K562 (cell line): Measurements from ENCODE around the gene RNPEPL1. TPM values are rescaled to one million over a fixed set of nuclear protein-coding genes. Genes with fewer than 3 reads are reported as not detected.

Source experiments
- ATAC-seq: fragments of 200-7000 bp; cut with Tn5 transposase; 3 replicates; pipeline ENCODE4 v1.9.1; 2020; ENCODE audit warnings: moderate library complexity
- BruUV-seq: library from RNA; stranded (reverse); fragments of 400-500 nt; replicated peaks from 2 replicates; lab custom pipeline; 2021; lab: Mats Ljungman, UMichigan
- CTCF ChIA-PET: fragments of 300-600 bp; formaldehyde crosslinking; extraction: SDS; loops from one replicate; lab custom pipeline; 2021; ENCODE audit warnings: low intra/inter-chr PET ratio; lab: Yijun Ruan, JAX
- POLR2A ChIA-PET: fragments of 300-600, 350-650 bp; sonication (Branson Sonifier 250); formaldehyde crosslinking; extraction: SDS; loops from one replicate; lab custom pipeline; 2021; ENCODE audit warnings: antibody characterized with exemption, inconsistent platforms; lab: Yijun Ruan, JAX
- DNase-seq, 4 experiments: peaks; one replicate each; pipeline versions ENCODE4 v3.0.0 to v3.0.0-alpha.2; 2011 to 2018; ENCODE audit warnings: low spot score in 3 of 4, mixed read lengths in 3 of 4; ENCODE audit errors: extremely low read depth in 1 of 4
- FAIRE-seq: peaks from 2 replicates; lab custom pipeline; 2011; peaks lifted over from hg19 to GRCh38; lab: Jason Lieb, UNC
- H2AFZ ChIP-seq: 2 replicates; pipeline ENCODE4 v1.6.0; 2011; ENCODE audit warnings: low read depth, low read length, control low read depth, inconsistent platforms
- H3K27ac ChIP-seq: fragments of 200-600 bp; 3 replicates; pipeline ENCODE4 v1.8.0; 2011; ENCODE audit warnings: low read depth, mild to moderate bottlenecking, control low read depth, inconsistent platforms, low read length, moderate library complexity, mixed read lengths; ENCODE audit errors: extremely low read depth
- H3K27me3 ChIP-seq, 2 experiments: fragments of 300-600 bp in 1 of 2; 2 replicates in 1 of 2; 3 replicates in 1 of 2; pipeline versions ENCODE4 v1.6.0 to v1.8.0; 2011; ENCODE audit warnings: inconsistent platforms in 2 of 2, low read length in 2 of 2, mild to moderate bottlenecking in 1 of 2, mixed read lengths in 1 of 2, moderate library complexity in 1 of 2; ENCODE audit not compliant: control insufficient read depth in 2 of 2, insufficient read depth in 2 of 2
- H3K36me3 ChIP-seq: fragments of 300-600 bp; 3 replicates; pipeline ENCODE4 v1.8.0; 2011; ENCODE audit warnings: mild to moderate bottlenecking, low read length, inconsistent platforms; ENCODE audit not compliant: control insufficient read depth, insufficient read depth
- H3K4me1 ChIP-seq, 2 experiments: fragments of 200-600 bp in 1 of 2; replicated peaks in 1 of 2; 2 replicates in 1 of 2; 3 replicates in 1 of 2; pipeline versions ENCODE4 v1.5.1 to v1.8.0; 2011; ENCODE audit warnings: inconsistent platforms in 2 of 2, low read length in 2 of 2, mild to moderate bottlenecking in 1 of 2, mixed read lengths in 1 of 2, moderate library complexity in 1 of 2; ENCODE audit not compliant: control insufficient read depth in 2 of 2, insufficient read depth in 2 of 2
- H3K4me2 ChIP-seq: 2 replicates; pipeline ENCODE4 v1.6.1; 2011; ENCODE audit warnings: low read length, control low read depth, inconsistent platforms, mixed read lengths; ENCODE audit not compliant: insufficient read depth
- H3K4me3 ChIP-seq: fragments of 200-600 bp; sonication (generic), shearing (Covaris generic); 2 replicates; pipeline ENCODE4 v1.5.1; 2016; ENCODE audit warnings: control low read depth, inconsistent platforms
- H3K79me2 ChIP-seq: fragments of 200-600 bp; 3 replicates; pipeline ENCODE4 v1.8.0; 2011; ENCODE audit warnings: low read length, inconsistent platforms; ENCODE audit not compliant: control insufficient read depth, insufficient read depth
- H3K9ac ChIP-seq, 2 experiments: 2 replicates each; pipeline versions ENCODE4 v1.6.0 to v1.6.1; 2011; ENCODE audit warnings: low read depth in 2 of 2, low read length in 2 of 2, control low read depth in 1 of 2, inconsistent platforms in 1 of 2, mild to moderate bottlenecking in 1 of 2, mixed read lengths in 1 of 2; ENCODE audit not compliant: insufficient read depth in 1 of 2
- H3K9me1 ChIP-seq: one replicate; pipeline ENCODE4 v1.6.0; 2011; ENCODE audit warnings: inconsistent platforms, mild to moderate bottlenecking, low read length, moderate library complexity; ENCODE audit not compliant: control insufficient read depth, insufficient read depth
- H3K9me3 ChIP-seq: replicated peaks from 2 replicates; pipeline ENCODE4 v1.5.1; 2011; ENCODE audit warnings: low read depth, low read length, inconsistent platforms; ENCODE audit not compliant: control insufficient read depth, insufficient read depth
- H4K20me1 ChIP-seq: replicated peaks from 2 replicates; pipeline ENCODE4 v1.6.1; 2011; ENCODE audit warnings: low read length, inconsistent platforms, mixed read lengths; ENCODE audit not compliant: control insufficient read depth, insufficient read depth
- BCOR ChIP-seq: fragments of 450-650 bp; IDR thresholded peaks from 2 replicates; pipeline ENCODE4 v1.6.1; 2016
- CBX5 ChIP-seq: IDR thresholded peaks from 2 replicates; pipeline ENCODE4 v1.6.1; 2014; ENCODE audit warnings: low read depth, borderline replicate concordance
- DIDO1 ChIP-seq: fragments of 450-650 bp; IDR thresholded peaks from 2 replicates; pipeline ENCODE4 v1.6.1; 2016; ENCODE audit warnings: low read depth, missing biosample characterization, missing genetic modification characterization
- FOXP4 ChIP-seq: sonication (generic); formaldehyde crosslinking; IDR thresholded peaks from 2 replicates; pipeline ENCODE4 v1.8.0; 2022; ENCODE audit warnings: mild to moderate bottlenecking, missing genetic modification reagents, borderline replicate concordance
- HOMEZ ChIP-seq: fragments of 250-450 bp; sonication (Bioruptor Pico); IDR thresholded peaks from 2 replicates; pipeline ENCODE4 v1.4.0; 2020; ENCODE audit warnings: mild to moderate bottlenecking, moderate library complexity
- MTA3 ChIP-seq: fragments of 450-650 bp; formaldehyde crosslinking; IDR thresholded peaks from 2 replicates; pipeline ENCODE4 v1.6.1; 2017; ENCODE audit warnings: mild to moderate bottlenecking, borderline replicate concordance
- MXD1 ChIP-seq: fragments of 250-450 bp; sonication (Bioruptor Pico); IDR thresholded peaks from 2 replicates; pipeline ENCODE4 v1.8.0; 2021; ENCODE audit warnings: borderline replicate concordance, mild to moderate bottlenecking, moderate library complexity; ENCODE audit not compliant: poor library complexity, severe bottlenecking
- SNRNP70 ChIP-seq: fragments of 200-400 bp; formaldehyde crosslinking; optimal IDR thresholded peaks from 2 replicates; pipeline ENCODE3; 2017; ENCODE audit warnings: low read depth, low read length
- ZNF395 ChIP-seq: fragments of 200-800 bp; sonication (Bioruptor generic); IDR thresholded peaks from 2 replicates; pipeline ENCODE4 v1.6.1; 2017; ENCODE audit warnings: missing genetic modification characterization, missing compliant biosample characterization
- WGBS: fragments of 100-300 bp; shearing (Covaris generic); methylation state at CpG from one replicate; pipeline ENCODE4 v1.1.6; 2016; ENCODE audit warnings: low coverage, mixed read lengths; ENCODE audit not compliant: insufficient coverage; ENCODE audit errors: missing lambda C conversion rate; 5-methylcytosine and 5-hydroxymethylcytosine counted together
- in situ Hi-C: fragments of 300-500 bp; cut with MboI; formaldehyde crosslinking; loops from 4 replicates; pipeline ENCODE4 v1.15.0; 2018; ENCODE audit warnings: inconsistent platforms, mixed read lengths
- intact Hi-C: fragments of 100-400 bp; cut with micrococcal nuclease; formaldehyde crosslinking; loops from 2 replicates; pipeline ENCODE4 v1.14.2; 2022
- polyA plus RNA-seq, 8 experiments: library from polyadenylated mRNA; depleted of rRNA in 4 of 8; stranded (reverse) in 5 of 8; unstranded in 3 of 8; fragments of >200 nt; fragmentation: Nextera tagmentation in 2 of 8; fragmentation: Illumina TruSeq in 1 of 8; extraction: Ambion mirVana in 2 of 8; extraction: Trizol in 1 of 8; gene quantifications; 2 replicates each; pipeline versions ENCODE4 v1.2.1 to v1.2.3, GENCODE V29; 2011 to 2014; ENCODE audit warnings: inconsistent platforms in 1 of 8, missing spikeins in 1 of 8
- total RNA-seq, 7 experiments: library from RNA; depleted of rRNA in 6 of 7; stranded (reverse); fragments of >200 nt in 6 of 7; fragmentation: Illumina TruSeq in 2 of 7; extraction: Trizol in 2 of 7; gene quantifications; 2 replicates each; pipeline versions ENCODE4 v1.2.1 to v1.2.3, GENCODE V29; 2011 to 2021; ENCODE audit warnings: low replicate concordance in 1 of 7

Gene RNPEPL1
- total and polyA plus RNA-seq, 9 of the 15 experiments (the other 6 are each of a cell fraction or from before 2014, with no cell fraction given) = 0.07 to 38.7 (median 5.6) TPM

GRCh38 chr2:240597054-240597418 is 28.8 kb downstream of the RNPEPL1 start:
- H3K4me2 ChIP-seq = no peak overlapping the region
- H2AFZ ChIP-seq = no peak overlapping the region
- CTCF ChIA-PET = no interaction called here
- H3K9ac ChIP-seq = no peak overlapping the region; a peak in 1 of 4 replicates
- no peak for ATAC-seq
- H3K27ac ChIP-seq = no peak overlapping the region
- H3K27me3 ChIP-seq = no peaks in the 10 kb centered on the region
- TF ChIP-seq BCOR (no peak), HOMEZ (CRISPR knock-in tag) (no peak), DIDO1 (no peak), FOXP4 (no peak), SNRNP70 (no peak), CBX5 (no peak), MTA3 (no peak), MXD1 (no peak), ZNF395 (CRISPR knock-in tag) (no peak)
- H3K79me2 ChIP-seq = no peaks in the 10 kb centered on the region
- POLR2A ChIA-PET = interaction anchor here (0.6 to 1.1 kb wide), 3 partner anchors 11 to 151 kb away, joined by 3 to 4 read pairs (median 3); partner anchors contain the start of gene CAPN10
- no peaks in the 10 kb centered on the region for H4K20me1 ChIP-seq
- no TSS peak for BruUV-seq
- intact Hi-C loops (no loop called here), in situ Hi-C loops (no loop called here)
- no peak for DNase-seq
- 76% methylated on average over 5 of the region's 10 CpGs for WGBS
- no peak overlapping the region for H3K4me3 ChIP-seq
- H3K36me3 ChIP-seq = peaks cover 9% of the 10 kb centered on the region; the same call in 1 of the 3 replicates
- H3K4me1 ChIP-seq = peaks cover 0 to 27% of the 10 kb centered on the region in 2 experiments; a peak in 2 of 5 replicates
- FAIRE-seq = no peak
- no peaks in the 10 kb centered on the region for H3K9me1 ChIP-seq
- no peaks in the 10 kb centered on the region for H3K9me3 ChIP-seq
